MM.1S (cell line): ENCODE data around the gene HELZ.

Experiments used
- DNase-seq: peaks from one replicate; pipeline ENCODE4 v3.0.0-alpha.2; 2015
- H2AFZ ChIP-seq: fragments of 300-600 bp; sonication (generic); 2 replicates; pipeline ENCODE4 v1.6.0; 2016; ENCODE audit warnings: antibody characterized with exemption, low read length
- H3F3A ChIP-seq: fragments of 300-600 bp; sonication (generic); 2 replicates; pipeline ENCODE4 v1.6.1; 2016; ENCODE audit warnings: mild to moderate bottlenecking, antibody characterized with exemption, low read length, moderate library complexity, mixed read lengths; ENCODE audit not compliant: insufficient read depth
- H3K27ac ChIP-seq: fragments of 300-600 bp; sonication (generic); 2 replicates; pipeline ENCODE4 v1.5.1; 2016; ENCODE audit warnings: mild to moderate bottlenecking, low read length
- H3K27me3 ChIP-seq: fragments of 300-600 bp; sonication (generic); replicated peaks from 2 replicates; pipeline ENCODE4 v1.6.0; 2016; ENCODE audit warnings: low read length; ENCODE audit not compliant: insufficient read depth
- H3K36me3 ChIP-seq: fragments of 300-600 bp; sonication (generic); replicated peaks from 2 replicates; pipeline ENCODE4 v1.6.1; 2016; ENCODE audit warnings: mild to moderate bottlenecking, low read length, mixed read lengths; ENCODE audit not compliant: insufficient read depth
- H3K4me1 ChIP-seq: fragments of 300-600 bp; sonication (generic); 2 replicates; pipeline ENCODE4 v1.6.1; 2016; ENCODE audit warnings: low read length, mixed read lengths
- H3K4me2 ChIP-seq: fragments of 300-600 bp; sonication (generic); 2 replicates; pipeline ENCODE4 v1.6.0; 2016; ENCODE audit warnings: low read depth, low read length
- H3K4me3 ChIP-seq: fragments of 300-600 bp; sonication (generic); 2 replicates; pipeline ENCODE4 v1.5.1; 2016; ENCODE audit warnings: low read length, mixed read lengths
- H3K79me2 ChIP-seq: fragments of 300-600 bp; sonication (generic); 2 replicates; pipeline ENCODE4 v1.6.1; 2016; ENCODE audit warnings: mixed run types, low read length, mixed read lengths
- H3K9ac ChIP-seq: fragments of 300-600 bp; sonication (generic); 2 replicates; pipeline ENCODE4 v1.6.1; 2016; ENCODE audit warnings: low read length, mixed read lengths
- H3K9me2 ChIP-seq: fragments of 300-600 bp; sonication (generic); replicated peaks from 2 replicates; pipeline ENCODE4 v1.6.1; 2016; ENCODE audit warnings: mild to moderate bottlenecking, low read length, mixed read lengths; ENCODE audit not compliant: insufficient read depth
- H3K9me3 ChIP-seq: fragments of 300-600 bp; sonication (generic); replicated peaks from 2 replicates; pipeline ENCODE4 v1.6.1; 2016; ENCODE audit warnings: mild to moderate bottlenecking, low read length, mixed read lengths; ENCODE audit not compliant: insufficient read depth
- H4K20me1 ChIP-seq: fragments of 300-600 bp; sonication (generic); 2 replicates; pipeline ENCODE4 v1.6.1; 2016; ENCODE audit warnings: mild to moderate bottlenecking, low read length, moderate library complexity, mixed read lengths; ENCODE audit not compliant: insufficient read depth
- CTCF ChIP-seq: fragments of 300-600 bp; sonication (generic); IDR thresholded peaks from 2 replicates; pipeline ENCODE4 v1.5.1; 2016; ENCODE audit warnings: antibody characterized with exemption, low read length, mixed read lengths
- EZH2 ChIP-seq: fragments of 300-600 bp; sonication (generic); optimal IDR thresholded peaks from 2 replicates; pipeline ENCODE3; 2017; ENCODE audit warnings: low read depth, mild to moderate bottlenecking, antibody characterized with exemption, low read length, mixed read lengths
- EZH2phosphoT487 ChIP-seq: fragments of 300-600 bp; sonication (generic); IDR thresholded peaks from 2 replicates; pipeline ENCODE4 v1.6.1; 2018; ENCODE audit warnings: antibody characterized with exemption, low read length

The HELZ gene

GRCh38 chr17:67024736-67025135 lies 220.3 kb downstream of the HELZ start:
- H3K4me2 ChIP-seq: no peak overlapping the region
- no peaks in the 10 kb centered on the region for H3F3A ChIP-seq
- H3K9ac ChIP-seq: no peak overlapping the region
- no peak overlapping the region for H3K4me3 ChIP-seq
- no peaks in the 10 kb centered on the region for H3K36me3 ChIP-seq
- no peaks in the 10 kb centered on the region for H3K4me1 ChIP-seq
- H2AFZ ChIP-seq: no peak overlapping the region
- no peak for TF ChIP-seq EZH2
- TF ChIP-seq CTCF: no peak
- no peak for TF ChIP-seq EZH2phosphoT487
- no peaks in the 10 kb centered on the region for H4K20me1 ChIP-seq
- no peaks in the 10 kb centered on the region for H3K9me3 ChIP-seq
- H3K27me3 ChIP-seq: peaks cover 25% of the 10 kb centered on the region; the same call in 1 of the 2 replicates
- no peak for DNase-seq
- H3K9me2 ChIP-seq: no peaks in the 10 kb centered on the region
- H3K27ac ChIP-seq: no peak overlapping the region
- no peaks in the 10 kb centered on the region for H3K79me2 ChIP-seq

GRCh38 chr17:67022451-67022810 lies 222.6 kb downstream of the HELZ start:
- Histone ChIP-seq H3K9me2 (no peaks in the 10 kb centered on the region), H3K9ac (no peak overlapping the region), H3K27me3 (0 out of 2 replicates have a peak, but pooled peaks cover 28% of the 10 kb centered on the region), H3K4me3 (no peak overlapping the region), H3F3A (no peaks in the 10 kb centered on the region), H3K27ac (no peak overlapping the region), H3K9me3 (no peaks in the 10 kb centered on the region), H3K4me1 (no peaks in the 10 kb centered on the region), H2AFZ (no peak overlapping the region), H3K36me3 (no peaks in the 10 kb centered on the region), H3K79me2 (no peaks in the 10 kb centered on the region), H3K4me2 (no peak overlapping the region), H4K20me1 (no peaks in the 10 kb centered on the region)
- DNase-seq: no peak
- no peak for TF ChIP-seq EZH2phosphoT487
- TF ChIP-seq CTCF: no peak
- TF ChIP-seq EZH2: no peak

- H2AFZ ChIP-seq: no peak overlapping the region
- TF ChIP-seq EZH2phosphoT487: no peak
- TF ChIP-seq EZH2: no peak
- no peak for TF ChIP-seq CTCF
- H3K4me3 ChIP-seq: no peak overlapping the region
- no peaks in the 10 kb centered on the region for H3K79me2 ChIP-seq
- no peak for DNase-seq
- no peak overlapping the region for H3K4me2 ChIP-seq
- H3K9me2 ChIP-seq: no peaks in the 10 kb centered on the region
- H3K27me3 ChIP-seq: 0 out of 2 replicates have a peak, but pooled peaks cover 28% of the 10 kb centered on the region
- H3K9me3 ChIP-seq: no peaks in the 10 kb centered on the region
- H3K4me1 ChIP-seq: no peaks in the 10 kb centered on the region
- H3K27ac ChIP-seq: no peak overlapping the region
- no peaks in the 10 kb centered on the region for H4K20me1 ChIP-seq
- no peaks in the 10 kb centered on the region for H3K36me3 ChIP-seq
- H3K9ac ChIP-seq: no peak overlapping the region
- no peaks in the 10 kb centered on the region for H3F3A ChIP-seq
Measured at GRCh38 chr17:67021743-67022450, 223.1 kb downstream of the HELZ start.
